HCT116 (cell line): ENCODE measurements around the gene IL17D. TPM values are rescaled to one million over a fixed set of nuclear protein-coding genes. Genes with fewer than 3 reads are reported as not detected.
A peak's percentile ranks its signal among the peaks of the same experiment; 100 is the strongest.

Source experiments
- ATAC-seq: fragments of 200-7000 bp; cut with Tn5 transposase; 2 replicates; pipeline ENCODE4 v1.9.1; 2020; ENCODE audit warnings: mild to moderate bottlenecking, moderate library complexity
- BruUV-seq: library from RNA; stranded (reverse); fragments of 400-500 nt; replicated peaks from 2 replicates; lab custom pipeline; 2021; lab: Mats Ljungman, UMichigan
- CTCF ChIA-PET: fragments of 300-600 bp; sonication (Branson Sonifier 250); formaldehyde crosslinking; loops from one replicate; lab custom pipeline; 2021; ENCODE audit warnings: antibody characterized with exemption; lab: Charles Lee
- POLR2A ChIA-PET: fragments of 300-600, 350-600 bp; sonication (Branson Sonifier 250); formaldehyde crosslinking; loops from one replicate; lab custom pipeline; 2021; ENCODE audit warnings: antibody characterized with exemption; lab: Charles Lee
- RAD21 ChIA-PET, 2 experiments: fragments of 300-600 bp; sonication (Branson Sonifier 250); formaldehyde crosslinking; loops; one replicate each; lab custom pipeline; 2023; ENCODE audit warnings: low total read pairs in 2 of 2; ENCODE audit not compliant: uncharacterized antibody in 2 of 2, unreplicated experiment in 2 of 2, low non-redundant PET in 1 of 2; lab: Charles Lee
- DNase-seq: peaks from one replicate; pipeline ENCODE4 v3.0.0-alpha.2; 2010; ENCODE audit warnings: low read depth, low spot score
- H2AFZ ChIP-seq: fragments of 200-600 bp; shearing (Covaris generic), sonication (generic); 2 replicates; pipeline ENCODE4 v1.6.1; 2017; ENCODE audit warnings: low read depth, mixed run types, mixed read lengths, antibody characterized with exemption, low read length; ENCODE audit not compliant: poor library complexity, severe bottlenecking
- H3K27ac ChIP-seq: 2 replicates; pipeline ENCODE4 v1.5.1; 2012; ENCODE audit warnings: low read depth, low read length
- H3K27me3 ChIP-seq: fragments of 200-600 bp; sonication (generic); 2 replicates; pipeline ENCODE4 v1.6.1; 2016; ENCODE audit warnings: mixed run types, low read length, mixed read lengths; ENCODE audit not compliant: insufficient read depth
- H3K36me3 ChIP-seq, 2 experiments: fragments of 200-500 bp in 1 of 2; fragments of 200-600 bp in 1 of 2; sonication (Bioruptor generic) in 1 of 2; sonication (generic) in 1 of 2; 2 replicates each; pipeline versions ENCODE4 v1.5.1 to v1.6.1; 2014 to 2016; ENCODE audit warnings: low read length in 2 of 2, inconsistent platforms in 1 of 2, mixed read lengths in 1 of 2, mixed run types in 1 of 2; ENCODE audit not compliant: insufficient read depth in 2 of 2, control insufficient read depth in 1 of 2
- H3K4me1 ChIP-seq, 2 experiments: fragments of 200-600 bp in 1 of 2; sonication (generic) in 1 of 2; 2 replicates each; pipeline versions ENCODE4 v1.5.1 to v1.6.1; 2012 to 2017; ENCODE audit warnings: low read length in 2 of 2, inconsistent platforms in 1 of 2, mild to moderate bottlenecking in 1 of 2, mixed read lengths in 1 of 2, mixed run types in 1 of 2, moderate library complexity in 1 of 2; ENCODE audit not compliant: insufficient read depth in 2 of 2, control insufficient read depth in 1 of 2
- H3K4me2 ChIP-seq: fragments of 200-600 bp; sonication (generic); 2 replicates; pipeline ENCODE4 v1.6.1; 2017; ENCODE audit warnings: mixed run types, low read length, mixed read lengths
- H3K4me3 ChIP-seq, 2 experiments: fragments of 200-600 bp in 1 of 2; sonication (generic) in 1 of 2; replicated peaks in 1 of 2; 2 replicates each; pipeline ENCODE4 v1.5.1; 2011 to 2016; ENCODE audit warnings: low read length in 2 of 2, control low read depth in 1 of 2, low read depth in 1 of 2, mild to moderate bottlenecking in 1 of 2, mixed read lengths in 1 of 2, mixed run types in 1 of 2
- H3K79me2 ChIP-seq: fragments of 200-600 bp; sonication (generic); 2 replicates; pipeline ENCODE4 v1.6.1; 2017; ENCODE audit warnings: mild to moderate bottlenecking, mixed run types, low read length, moderate library complexity, mixed read lengths; ENCODE audit not compliant: insufficient read depth
- H3K9ac ChIP-seq: fragments of 200-600 bp; sonication (generic); 2 replicates; pipeline ENCODE4 v1.6.1; 2016; ENCODE audit warnings: low read length, mixed read lengths
- H3K9me2 ChIP-seq: fragments of 200-600 bp; sonication (generic), shearing (Covaris generic); 2 replicates; pipeline ENCODE4 v1.6.1; 2017; ENCODE audit warnings: mixed run types, mild to moderate bottlenecking, moderate library complexity; ENCODE audit not compliant: insufficient read depth
- H3K9me3 ChIP-seq, 2 experiments: fragments of 200-500 bp in 1 of 2; fragments of 200-600 bp in 1 of 2; sonication (Bioruptor generic) in 1 of 2; sonication (generic) in 1 of 2; 2 replicates each; pipeline ENCODE4 v1.6.1; 2014 to 2017; ENCODE audit warnings: low read length in 2 of 2, mixed read lengths in 2 of 2, inconsistent platforms in 1 of 2, low read depth in 1 of 2, mild to moderate bottlenecking in 1 of 2, mixed run types in 1 of 2, moderate library complexity in 1 of 2; ENCODE audit not compliant: control insufficient read depth in 1 of 2, insufficient read depth in 1 of 2
- H4K20me1 ChIP-seq: fragments of 200-600 bp; sonication (generic), shearing (Covaris generic); 2 replicates; pipeline ENCODE4 v1.6.1; 2017; ENCODE audit warnings: mixed run types, mild to moderate bottlenecking, moderate library complexity; ENCODE audit not compliant: insufficient read depth
- CBX3 ChIP-seq: IDR thresholded peaks from 2 replicates; pipeline ENCODE4 v1.6.1; 2012; ENCODE audit warnings: low read depth
- CEBPB ChIP-seq: IDR thresholded peaks from 2 replicates; pipeline ENCODE4 v1.6.1; 2012; ENCODE audit warnings: low read depth
- EGR1 ChIP-seq: IDR thresholded peaks from 2 replicates; pipeline ENCODE4 v1.6.1; 2012; ENCODE audit warnings: low read depth
- POLR2AphosphoS5 ChIP-seq: IDR thresholded peaks from 2 replicates; pipeline ENCODE4 v1.6.1; 2011; ENCODE audit warnings: mild to moderate bottlenecking, low read depth, low read length, moderate library complexity
- RAD21 ChIP-seq: IDR thresholded peaks from 2 replicates; pipeline ENCODE4 v1.6.1; 2012; ENCODE audit warnings: low read depth, mild to moderate bottlenecking
- SP1 ChIP-seq: IDR thresholded peaks from 2 replicates; pipeline ENCODE4 v1.6.1; 2012; ENCODE audit warnings: low read depth
- TCF7L2 ChIP-seq: IDR thresholded peaks from 2 replicates; pipeline ENCODE4 v1.7.0; 2011; ENCODE audit warnings: borderline replicate concordance, inconsistent platforms; ENCODE audit not compliant: insufficient read depth, insufficient read length; ENCODE audit errors: extremely low read depth
- YY1 ChIP-seq: IDR thresholded peaks from 2 replicates; pipeline ENCODE4 v1.6.1; 2011; ENCODE audit warnings: low read length, low read depth, moderate library complexity, mild to moderate bottlenecking; ENCODE audit not compliant: insufficient replicate concordance; ENCODE audit errors: extremely low read depth
- ZFX ChIP-seq: fragments of 450-650 bp; IDR thresholded peaks from 2 replicates; pipeline ENCODE4 v1.6.1; 2017
- ZNF274 ChIP-seq: fragments of 200-500 bp; sonication (Bioruptor generic); IDR thresholded peaks from 2 replicates; pipeline ENCODE4 v1.6.1; 2014; ENCODE audit warnings: mild to moderate bottlenecking, low read depth, low read length, inconsistent platforms
- intact Hi-C: fragments of 100-400 bp; cut with micrococcal nuclease; formaldehyde crosslinking; loops from 2 replicates; pipeline ENCODE4 v1.10.0; 2022
- total RNA-seq: library from RNA; stranded (reverse); gene quantifications from one replicate; pipeline ENCODE4 v1.2.1, GENCODE V29; 2021; ENCODE audit not compliant: unreplicated experiment
- TF ChIP-seq, protein P1 (sequence below): IDR thresholded peaks from 2 replicates; pipeline ENCODE4 v1.6.1; 2012; ENCODE audit warnings: low read depth
- TF ChIP-seq, protein P2 (sequence below): IDR thresholded peaks from 2 replicates; pipeline ENCODE4 v1.6.1; 2012
- TF ChIP-seq, protein P3 (sequence below), 3 experiments: fragments of 200-600 bp in 1 of 3; sonication (generic) in 1 of 3; IDR thresholded peaks in 2 of 3; conservative IDR thresholded peaks in 1 of 3; 2 replicates each; pipeline ENCODE4 v1.5.1; 2012 to 2017; ENCODE audit warnings: low read depth in 2 of 3, low read length in 2 of 3, antibody characterized with exemption in 1 of 3, borderline replicate concordance in 1 of 3, control low read depth in 1 of 3, mild to moderate bottlenecking in 1 of 3, mixed read lengths in 1 of 3, mixed run types in 1 of 3, moderate library complexity in 1 of 3; ENCODE audit not compliant: insufficient read depth in 1 of 3
- TF ChIP-seq, protein P4 (sequence below): IDR thresholded peaks from 2 replicates; pipeline ENCODE4 v1.6.1; 2012

IL17D gene
- total RNA-seq, 1 experiment from 2014 or later: 0.25 TPM

DNA sequence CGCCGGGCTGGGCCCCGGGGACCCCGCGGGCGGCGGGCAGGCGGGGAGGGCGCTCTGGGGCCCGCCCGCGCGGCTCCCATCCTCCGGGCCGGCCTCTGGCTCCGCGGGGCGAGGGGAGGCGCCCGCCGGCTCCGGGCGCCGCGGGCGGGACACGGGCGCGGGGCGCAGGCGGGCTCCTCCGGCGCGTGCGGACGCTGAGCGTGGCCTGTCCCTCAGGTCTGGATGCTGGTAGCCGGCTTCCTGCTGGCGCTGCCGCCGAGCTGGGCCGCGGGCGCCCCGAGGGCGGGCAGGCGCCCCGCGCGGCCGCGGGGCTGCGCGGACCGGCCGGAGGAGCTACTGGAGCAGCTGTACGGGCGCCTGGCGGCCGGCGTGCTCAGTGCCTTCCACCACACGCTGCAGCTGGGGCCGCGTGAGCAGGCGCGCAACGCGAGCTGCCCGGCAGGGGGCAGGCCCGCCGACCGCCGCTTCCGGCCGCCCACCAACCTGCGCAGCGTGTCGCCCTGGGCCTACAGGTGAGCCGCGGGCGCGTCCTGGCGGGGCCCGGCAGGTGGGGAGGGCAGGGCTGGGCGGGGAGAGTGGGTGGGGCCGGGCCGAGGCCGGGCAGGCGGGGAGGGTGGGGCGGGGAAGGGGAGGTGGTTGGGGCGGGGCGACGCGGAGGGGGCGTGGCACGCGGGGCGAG, 420 bp downstream of the IL17D start:
- Histone ChIP-seq H2AFZ (no peak overlapping the region), H3K27me3 (no peaks in the 10 kb centered on the region), H3K36me3 (no peaks in the 10 kb centered on the region), H3K79me2 (no peaks in the 10 kb centered on the region), H3K4me2 (peak overlapping the region; percentile 38; the same call in 1 of the 2 replicates), H3K9me3 (no peaks in the 10 kb centered on the region), H3K4me1 (peaks cover 3 to 19% of the 10 kb centered on the region in 2 experiments; a peak in 3 of 4 replicates), H3K4me3 (peak overlapping the region in 1 of 2 experiments; percentile 20; a peak in 3 of 4 replicates), H3K9ac (no peak overlapping the region), H3K27ac (peak overlapping the region; percentile 66; the same call in 1 of the 2 replicates), H4K20me1 (no peaks in the 10 kb centered on the region), H3K9me2 (no peaks in the 10 kb centered on the region)
- POLR2A ChIA-PET: interaction anchor here (0.9 kb wide), 1 partner anchor 18 kb away, joined by 3 read pairs; no protein-coding TSS in a partner anchor
- ATAC-seq (peak; percentile 94), DNase-seq (peak; percentile 66)
- RAD21 ChIA-PET: no interaction called here
- CTCF ChIA-PET: interaction anchor here (0.7 to 1.0 kb wide), 3 partner anchors 12 to 213 kb away, joined by 3 to 5 read pairs (median 4); no protein-coding TSS in a partner anchor
- intact Hi-C loops: loop anchor here (10.0 kb wide), 1 partner anchor 509 kb away; the partner anchor contains the start of gene GJB2
- BruUV-seq: no TSS peak
- TF ChIP-seq, protein P1, sequence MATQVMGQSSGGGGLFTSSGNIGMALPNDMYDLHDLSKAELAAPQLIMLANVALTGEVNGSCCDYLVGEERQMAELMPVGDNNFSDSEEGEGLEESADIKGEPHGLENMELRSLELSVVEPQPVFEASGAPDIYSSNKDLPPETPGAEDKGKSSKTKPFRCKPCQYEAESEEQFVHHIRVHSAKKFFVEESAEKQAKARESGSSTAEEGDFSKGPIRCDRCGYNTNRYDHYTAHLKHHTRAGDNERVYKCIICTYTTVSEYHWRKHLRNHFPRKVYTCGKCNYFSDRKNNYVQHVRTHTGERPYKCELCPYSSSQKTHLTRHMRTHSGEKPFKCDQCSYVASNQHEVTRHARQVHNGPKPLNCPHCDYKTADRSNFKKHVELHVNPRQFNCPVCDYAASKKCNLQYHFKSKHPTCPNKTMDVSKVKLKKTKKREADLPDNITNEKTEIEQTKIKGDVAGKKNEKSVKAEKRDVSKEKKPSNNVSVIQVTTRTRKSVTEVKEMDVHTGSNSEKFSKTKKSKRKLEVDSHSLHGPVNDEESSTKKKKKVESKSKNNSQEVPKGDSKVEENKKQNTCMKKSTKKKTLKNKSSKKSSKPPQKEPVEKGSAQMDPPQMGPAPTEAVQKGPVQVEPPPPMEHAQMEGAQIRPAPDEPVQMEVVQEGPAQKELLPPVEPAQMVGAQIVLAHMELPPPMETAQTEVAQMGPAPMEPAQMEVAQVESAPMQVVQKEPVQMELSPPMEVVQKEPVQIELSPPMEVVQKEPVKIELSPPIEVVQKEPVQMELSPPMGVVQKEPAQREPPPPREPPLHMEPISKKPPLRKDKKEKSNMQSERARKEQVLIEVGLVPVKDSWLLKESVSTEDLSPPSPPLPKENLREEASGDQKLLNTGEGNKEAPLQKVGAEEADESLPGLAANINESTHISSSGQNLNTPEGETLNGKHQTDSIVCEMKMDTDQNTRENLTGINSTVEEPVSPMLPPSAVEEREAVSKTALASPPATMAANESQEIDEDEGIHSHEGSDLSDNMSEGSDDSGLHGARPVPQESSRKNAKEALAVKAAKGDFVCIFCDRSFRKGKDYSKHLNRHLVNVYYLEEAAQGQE: no peak
- TF ChIP-seq EGR1: peak; percentile 34; the same call in 1 of the 2 replicates
- peak; percentile 67 for TF ChIP-seq POLR2AphosphoS5
- peak; percentile 25; the same call in 1 of the 2 replicates for TF ChIP-seq SP1
- TF ChIP-seq CEBPB: no peak
- TF ChIP-seq, protein P2, sequence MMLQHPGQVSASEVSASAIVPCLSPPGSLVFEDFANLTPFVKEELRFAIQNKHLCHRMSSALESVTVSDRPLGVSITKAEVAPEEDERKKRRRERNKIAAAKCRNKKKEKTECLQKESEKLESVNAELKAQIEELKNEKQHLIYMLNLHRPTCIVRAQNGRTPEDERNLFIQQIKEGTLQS: no peak
- TF ChIP-seq TCF7L2: peak; percentile 49
- peak; percentile 60; the same call in 1 of the 2 replicates for TF ChIP-seq ZFX
- TF ChIP-seq YY1: peak; percentile 9
- TF ChIP-seq CBX3: 0 out of 2 replicates have a peak, but pooled peaks have one; percentile 13
- TF ChIP-seq, protein P3, sequence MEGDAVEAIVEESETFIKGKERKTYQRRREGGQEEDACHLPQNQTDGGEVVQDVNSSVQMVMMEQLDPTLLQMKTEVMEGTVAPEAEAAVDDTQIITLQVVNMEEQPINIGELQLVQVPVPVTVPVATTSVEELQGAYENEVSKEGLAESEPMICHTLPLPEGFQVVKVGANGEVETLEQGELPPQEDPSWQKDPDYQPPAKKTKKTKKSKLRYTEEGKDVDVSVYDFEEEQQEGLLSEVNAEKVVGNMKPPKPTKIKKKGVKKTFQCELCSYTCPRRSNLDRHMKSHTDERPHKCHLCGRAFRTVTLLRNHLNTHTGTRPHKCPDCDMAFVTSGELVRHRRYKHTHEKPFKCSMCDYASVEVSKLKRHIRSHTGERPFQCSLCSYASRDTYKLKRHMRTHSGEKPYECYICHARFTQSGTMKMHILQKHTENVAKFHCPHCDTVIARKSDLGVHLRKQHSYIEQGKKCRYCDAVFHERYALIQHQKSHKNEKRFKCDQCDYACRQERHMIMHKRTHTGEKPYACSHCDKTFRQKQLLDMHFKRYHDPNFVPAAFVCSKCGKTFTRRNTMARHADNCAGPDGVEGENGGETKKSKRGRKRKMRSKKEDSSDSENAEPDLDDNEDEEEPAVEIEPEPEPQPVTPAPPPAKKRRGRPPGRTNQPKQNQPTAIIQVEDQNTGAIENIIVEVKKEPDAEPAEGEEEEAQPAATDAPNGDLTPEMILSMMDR (IDR thresholded peaks at IDR 0.05 in 2 of 3, conservative IDR thresholded peaks at IDR 0.05 in 1 of 3; ENCODE audit: borderline replicate concordance in 1 of 3, insufficient read depth in 1 of 3, low read depth in 2 of 3, low read length in 2 of 3): peak in 2 of 3 experiments; percentile 36 to 49; a peak in 4 of 6 replicates
- no peak for TF ChIP-seq ZNF274
- 0 out of 2 replicates have a peak, but pooled peaks have one; percentile 5 for TF ChIP-seq RAD21
- TF ChIP-seq, protein P4, sequence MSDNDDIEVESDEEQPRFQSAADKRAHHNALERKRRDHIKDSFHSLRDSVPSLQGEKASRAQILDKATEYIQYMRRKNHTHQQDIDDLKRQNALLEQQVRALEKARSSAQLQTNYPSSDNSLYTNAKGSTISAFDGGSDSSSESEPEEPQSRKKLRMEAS: peak; percentile 72
